ENCODE data around the gene ARG1. TPM values are rescaled to one million over a fixed set of nuclear protein-coding genes. Genes with fewer than 3 reads are reported as not detected.

Gene ARG1
- total RNA-seq, 2 donors from 2014 or later, result 0.21 to 0.74 TPM

DNA sequence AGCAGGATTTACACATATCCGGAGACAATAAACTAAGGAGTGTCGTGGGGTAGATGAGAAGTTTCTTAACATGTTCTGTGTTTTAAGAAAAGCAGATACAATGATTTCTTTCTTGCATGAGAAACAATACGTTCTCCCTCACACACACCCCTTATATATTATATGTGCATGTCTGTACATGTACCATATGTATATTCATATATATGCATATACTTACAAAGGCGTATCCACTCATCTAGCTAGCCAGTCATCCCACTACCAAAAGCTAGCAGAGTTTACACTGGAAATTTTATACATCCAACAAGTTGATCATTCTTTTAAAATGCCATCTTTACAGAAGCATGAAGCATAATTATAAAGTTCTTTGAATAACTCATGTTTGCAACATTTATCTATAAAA lies 14.9 kb downstream of the ARG1 start:
- no peak for DNase-seq
- Histone ChIP-seq H3K36me3 (peaks cover 11% of the 10 kb centered on the region), H3K27ac (no peak overlapping the region), H3K4me3 (no peak overlapping the region), H3K9me3 (no peaks in the 10 kb centered on the region), H3K27me3 (no peaks in the 10 kb centered on the region), H3K9ac (ENCODE audit: low read depth in 2 of 2, low read length in 2 of 2) (no peak overlapping the region), H3K4me1 (no peaks in the 10 kb centered on the region)
- intact Hi-C loops (cut with DNase I), result no loop called here
- no peak for TF ChIP-seq CTCF (IDR thresholded peaks at IDR 0.05)

DNA sequence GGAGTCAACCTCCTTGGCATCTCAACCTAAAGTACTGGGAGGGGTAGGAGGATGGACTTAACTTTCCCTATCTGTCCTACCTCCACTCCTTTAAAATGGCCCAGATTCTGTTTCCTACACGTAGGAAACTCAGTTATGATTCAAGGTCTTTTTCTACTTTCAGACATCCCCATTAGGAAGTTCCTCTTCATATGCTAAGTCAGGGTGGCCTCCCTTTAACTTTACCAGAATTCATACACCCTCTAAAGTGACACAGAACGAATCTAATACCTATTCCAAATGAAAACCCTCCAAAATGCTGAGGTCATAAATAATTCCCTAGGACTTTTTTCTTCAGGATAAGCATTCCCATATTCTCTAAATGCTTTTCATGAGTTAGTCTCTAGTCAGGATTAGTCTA lies 15.6 kb downstream of the ARG1 start:
- no peak for DNase-seq

GRCh38 chr6:131592935-131593334 lies 19.9 kb downstream of the ARG1 start:
- no peak for DNase-seq
- Histone ChIP-seq H3K36me3 (peaks cover 28% of the 10 kb centered on the region), H3K4me3 (no peak overlapping the region), H3K9me3 (no peaks in the 10 kb centered on the region), H3K27me3 (no peaks in the 10 kb centered on the region), H3K9ac (ENCODE audit: low read depth in 2 of 2, low read length in 2 of 2) (no peak overlapping the region), H3K27ac (no peak overlapping the region), H3K4me1 (no peaks in the 10 kb centered on the region)
- intact Hi-C loops (cut with DNase I), result no loop called here
- TF ChIP-seq CTCF (IDR thresholded peaks at IDR 0.05), result no peak

More for the DNA sequence above, 15.6 kb downstream of the ARG1 start:
- Histone ChIP-seq H3K4me1 (no peaks in the 10 kb centered on the region), H3K4me3 (no peak overlapping the region), H3K27ac (no peak overlapping the region), H3K36me3 (peaks cover 11% of the 10 kb centered on the region), H3K27me3 (no peaks in the 10 kb centered on the region), H3K9me3 (no peaks in the 10 kb centered on the region), H3K9ac (ENCODE audit: low read depth in 2 of 2, low read length in 2 of 2) (no peak overlapping the region)
- no peak for TF ChIP-seq CTCF (IDR thresholded peaks at IDR 0.05)
- intact Hi-C loops (cut with DNase I), result no loop called here

DNA sequence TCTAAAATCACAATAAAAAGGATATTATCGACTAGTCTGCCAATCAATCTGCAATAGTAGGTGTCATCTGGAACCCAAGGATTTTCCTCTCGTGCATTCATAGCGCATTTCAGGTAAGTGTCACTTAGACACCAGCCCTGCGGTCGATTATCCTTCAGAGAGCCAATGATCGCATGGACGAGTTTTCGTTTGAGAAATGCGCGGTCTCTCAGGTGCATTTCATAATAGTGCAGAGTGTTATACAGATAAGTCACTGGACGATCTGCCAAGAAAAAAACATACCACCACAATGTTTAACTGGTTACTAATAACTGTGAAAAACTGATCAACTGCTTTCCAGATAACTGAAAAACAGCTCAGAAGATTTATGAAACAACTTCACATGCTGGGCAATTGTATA lies 21.0 kb downstream of the ARG1 start:
- Histone ChIP-seq H3K9ac (ENCODE audit: low read depth in 2 of 2, low read length in 2 of 2) (no peak overlapping the region), H3K27me3 (no peaks in the 10 kb centered on the region), H3K9me3 (no peaks in the 10 kb centered on the region), H3K27ac (no peak overlapping the region), H3K36me3 (peaks cover 31% of the 10 kb centered on the region), H3K4me1 (no peaks in the 10 kb centered on the region), H3K4me3 (no peak overlapping the region)
- no peak for TF ChIP-seq CTCF (IDR thresholded peaks at IDR 0.05)
- intact Hi-C loops (cut with DNase I), result no loop called here
- DNase-seq, result no peak

- Histone ChIP-seq H3K4me3 (no peak overlapping the region), H3K36me3 (peaks cover 31% of the 10 kb centered on the region), H3K4me1 (no peaks in the 10 kb centered on the region), H3K9me3 (no peaks in the 10 kb centered on the region), H3K9ac (ENCODE audit: low read depth in 2 of 2, low read length in 2 of 2) (no peak overlapping the region), H3K27me3 (no peaks in the 10 kb centered on the region), H3K27ac (no peak overlapping the region)
- intact Hi-C loops (cut with DNase I), result no loop called here
- peak; percentile 13 for TF ChIP-seq CTCF (IDR thresholded peaks at IDR 0.05)
- no peak for DNase-seq
Measured at GRCh38 chr6:131597446-131597845, 24.4 kb downstream of the ARG1 start.

DNA sequence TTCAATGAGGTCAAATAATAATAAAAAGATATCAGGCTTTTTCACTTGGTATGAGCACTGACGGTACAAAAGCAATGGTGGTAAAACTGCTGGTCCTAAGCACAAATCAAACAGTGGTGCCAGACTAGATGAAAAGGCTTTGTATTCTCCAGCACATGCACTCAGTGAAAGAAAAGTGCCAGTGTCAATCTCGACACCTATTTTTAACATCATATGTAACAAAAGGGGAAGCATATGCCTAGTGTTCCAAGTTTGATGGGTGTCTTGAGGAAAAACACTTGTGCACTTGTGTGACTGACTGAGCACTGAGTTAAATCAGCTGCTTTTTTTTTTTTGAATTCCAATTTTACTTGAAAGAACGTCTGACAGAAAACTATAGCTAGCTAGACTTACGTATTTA lies 27.7 kb downstream of the ARG1 start:
- Histone ChIP-seq H3K9ac (ENCODE audit: low read depth in 2 of 2, low read length in 2 of 2) (no peak overlapping the region), H3K36me3 (peaks cover 25% of the 10 kb centered on the region), H3K4me1 (no peaks in the 10 kb centered on the region), H3K27me3 (no peaks in the 10 kb centered on the region), H3K9me3 (no peaks in the 10 kb centered on the region), H3K4me3 (no peak overlapping the region), H3K27ac (no peak overlapping the region)
- intact Hi-C loops (cut with DNase I), result no loop called here
- no peak for TF ChIP-seq CTCF (IDR thresholded peaks at IDR 0.05)
- DNase-seq, result no peak

All from colonic mucosa (tissue), 4 donors.